Adrenal gland (tissue), 12 donors: ENCODE data around the gene LDB2. TPM values are rescaled to one million over a fixed set of nuclear protein-coding genes. Genes with fewer than 3 reads are reported as not detected.
A peak's percentile ranks its signal among the peaks of the same experiment; 100 is the strongest.

Source experiments
- DNase-seq, 7 donors: peaks; one replicate each; pipeline ENCODE4 v3.0.0-alpha.2; 2019 to 2020
- H3K27ac ChIP-seq, 5 donors: fragments of 200-600 bp; sonication (generic) in 4 of 5; 1 replicate in 3 of 5; 2 replicates in 2 of 5; pipeline versions ENCODE4 v1.5.1 to v1.8.0; 2016 to 2020; ENCODE audit warnings: mild to moderate bottlenecking in 1 of 5
- H3K27me3 ChIP-seq: fragments of 200-600 bp; 2 replicates; pipeline ENCODE4 v1.8.0; 2021
- H3K36me3 ChIP-seq, 2 donors: fragments of 200-600 bp; replicated peaks in 1 of 2; 1 replicate in 1 of 2; 2 replicates in 1 of 2; pipeline versions ENCODE4 v1.5.1 to v1.8.0; 2018 to 2022
- H3K4me1 ChIP-seq, 2 donors: fragments of 200-600 bp; replicated peaks in 1 of 2; 1 replicate in 1 of 2; 2 replicates in 1 of 2; pipeline versions ENCODE4 v1.5.1 to v1.8.0; 2018 to 2021
- H3K4me3 ChIP-seq, 4 donors: fragments of 200-600 bp; sonication (generic) in 3 of 4; one replicate each; pipeline ENCODE4 v1.5.1; 2016 to 2018
- H3K9me3 ChIP-seq, 3 donors: fragments of 200-600 bp; sonication (generic) in 1 of 3; replicated peaks in 1 of 3; 1 replicate in 2 of 3; 2 replicates in 1 of 3; pipeline versions ENCODE4 v1.5.1 to v1.8.0; 2016 to 2021
- CTCF ChIP-seq, 6 experiments: fragments of 450-650 bp in 4 of 6; fragments of 200-600 bp in 2 of 6; sonication (generic) in 1 of 6; IDR thresholded peaks; 1 replicate in 5 of 6; 2 replicates in 1 of 6; pipeline versions ENCODE4 v1.5.1 to v1.8.0; 2016 to 2021; ENCODE audit warnings: antibody characterized with exemption in 6 of 6, mild to moderate bottlenecking in 2 of 6, moderate library complexity in 1 of 6
- POLR2A ChIP-seq, 2 donors: fragments of 450-650 bp; IDR thresholded peaks; one replicate each; pipeline ENCODE4 v1.6.1; 2017; ENCODE audit warnings: antibody characterized with exemption in 2 of 2, mild to moderate bottlenecking in 2 of 2, moderate library complexity in 1 of 2
- WGBS, 4 donors: extraction: QIAGEN DNeasy Blood & Tissue Kit in 2 of 4; methylation state at CpG; one replicate each; pipeline versions ENCODE4 v1.1.5 to v1.1.7; 2013 to 2017; 5-methylcytosine and 5-hydroxymethylcytosine counted together
- intact Hi-C, 2 donors: fragments of 100-400 bp; cut with DNase I; formaldehyde crosslinking; loops; one replicate each; pipeline versions ENCODE4 v1.14.1 to v1.15.0; 2022 to 2023
- polyA plus RNA-seq, 3 donors: library from polyadenylated mRNA; stranded (reverse); fragments of 200-250 nt in 2 of 3; fragments of 350-450 nt in 1 of 3; fragmentation: Illumina TruSeq in 1 of 3; extraction: RNeasy Lipid Tissue Mini Kit (QIAGEN cat#74804) in 1 of 3; gene quantifications; one replicate each; pipeline ENCODE4 v1.2.3, GENCODE V29; 2013 to 2014
- total RNA-seq, 9 donors: library from RNA; depleted of rRNA in 4 of 9; stranded (reverse); fragments of >200 nt in 4 of 9; fragments of 120-200 nt in 1 of 9; fragmentation: NEBNext Ultra II Directional in 1 of 9; extraction: Animal tissue kit (Norgen Biotek cat#: 25700) in 1 of 9; gene quantifications; one replicate each; pipeline versions ENCODE4 v1.1.0 to v1.2.4, GENCODE V29; 2013 to 2023
- donor health status: healthy with polysubstance abuse.
- donor health status: Bipolar disorder and iron deficiency.
- donor health status: DM: yes; HTN: yes; CAD: no.
- donor health status: DM: no; HTN: no; CAD: no.
- donor health status: DM: no; HTN: no; CAD: no.
- donor health status: DM: yes; HTN: yes; CAD: no.

The LDB2 gene
- total and polyA plus RNA-seq, 12 donors, result 17.1 to 51.1 (median 27.0) TPM

- peak overlapping the region in 1 of 5 donors; percentile 26 for H3K27ac ChIP-seq
- WGBS, 4 donors, result 86 to 93% (median 90%) methylated on average over 16 of the region's 16 CpGs
- H3K36me3 ChIP-seq, result no peaks in the 10 kb centered on the region
- TF ChIP-seq POLR2A (IDR thresholded peaks at IDR 0.05) (no peak), CTCF (IDR thresholded peaks at IDR 0.05) (no peak)
- H3K27me3 ChIP-seq, result no peaks in the 10 kb centered on the region
- H3K4me1 ChIP-seq, result peaks cover 0 to 7% of the 10 kb centered on the region in 2 donors
- intact Hi-C loops, result no loop called here
- H3K4me3 ChIP-seq, result no peak overlapping the region
- no peak for DNase-seq
- no peaks in the 10 kb centered on the region for H3K9me3 ChIP-seq
Measured at GRCh38 chr4:16608611-16609125, 289.8 kb downstream of the LDB2 start.

GRCh38 chr4:16608123-16608522 is 290.3 kb downstream of the LDB2 start:
- Histone ChIP-seq H3K36me3 (no peaks in the 10 kb centered on the region), H3K27me3 (no peaks in the 10 kb centered on the region), H3K9me3 (no peaks in the 10 kb centered on the region), H3K27ac (peak overlapping the region in 1 of 5 donors; percentile 26), H3K4me3 (no peak overlapping the region), H3K4me1 (peaks cover 0 to 7% of the 10 kb centered on the region in 2 donors)
- 53 to 67% (median 64%) methylated on average over 5 of the region's 5 CpGs for WGBS, 4 donors
- TF ChIP-seq CTCF (IDR thresholded peaks at IDR 0.05), result no peak
- no peak for TF ChIP-seq POLR2A (IDR thresholded peaks at IDR 0.05)
- intact Hi-C loops, result no loop called here
- DNase-seq, result peak in 1 of 7 donors; percentile 30

- WGBS, 4 donors, result 66 to 75% (median 68%) methylated on average over 7 of the region's 7 CpGs
- Histone ChIP-seq H3K9me3 (no peaks in the 10 kb centered on the region), H3K4me3 (no peak overlapping the region), H3K27me3 (no peaks in the 10 kb centered on the region), H3K4me1 (peaks cover 0 to 7% of the 10 kb centered on the region in 2 donors), H3K36me3 (no peaks in the 10 kb centered on the region), H3K27ac (peak overlapping the region in 1 of 5 donors; percentile 7)
- no peak for DNase-seq
- intact Hi-C loops, result no loop called here
- TF ChIP-seq POLR2A (IDR thresholded peaks at IDR 0.05), result no peak
- TF ChIP-seq CTCF (IDR thresholded peaks at IDR 0.05), result no peak
Measured at GRCh38 chr4:16607241-16608066, 291.0 kb downstream of the LDB2 start.

- intact Hi-C loops, result no loop called here
Measured at GRCh38 chr4:16606691-16607090, 291.8 kb downstream of the LDB2 start.

More at GRCh38 chr4:16606691-16607090, 291.8 kb downstream of the LDB2 start:
- WGBS, 4 donors, result 77 to 90% (median 81%) methylated on average over 2 of the region's 2 CpGs
- no peak overlapping the region for H3K4me3 ChIP-seq
- no peaks in the 10 kb centered on the region for H3K9me3 ChIP-seq
- DNase-seq, result no peak
- TF ChIP-seq POLR2A (IDR thresholded peaks at IDR 0.05) (no peak), CTCF (IDR thresholded peaks at IDR 0.05) (no peak)
- H3K27ac ChIP-seq, result no peak overlapping the region
- no peaks in the 10 kb centered on the region for H3K36me3 ChIP-seq
- no peaks in the 10 kb centered on the region for H3K27me3 ChIP-seq
- H3K4me1 ChIP-seq, result peaks cover 0 to 7% of the 10 kb centered on the region in 2 donors
